Measurements from ENCODE around the gene HHAT.

Gene HHAT

GRCh38 chr1:210707300-210708240 is 378.9 kb downstream of the HHAT start:
- TF ChIP-seq, protein P1, sequence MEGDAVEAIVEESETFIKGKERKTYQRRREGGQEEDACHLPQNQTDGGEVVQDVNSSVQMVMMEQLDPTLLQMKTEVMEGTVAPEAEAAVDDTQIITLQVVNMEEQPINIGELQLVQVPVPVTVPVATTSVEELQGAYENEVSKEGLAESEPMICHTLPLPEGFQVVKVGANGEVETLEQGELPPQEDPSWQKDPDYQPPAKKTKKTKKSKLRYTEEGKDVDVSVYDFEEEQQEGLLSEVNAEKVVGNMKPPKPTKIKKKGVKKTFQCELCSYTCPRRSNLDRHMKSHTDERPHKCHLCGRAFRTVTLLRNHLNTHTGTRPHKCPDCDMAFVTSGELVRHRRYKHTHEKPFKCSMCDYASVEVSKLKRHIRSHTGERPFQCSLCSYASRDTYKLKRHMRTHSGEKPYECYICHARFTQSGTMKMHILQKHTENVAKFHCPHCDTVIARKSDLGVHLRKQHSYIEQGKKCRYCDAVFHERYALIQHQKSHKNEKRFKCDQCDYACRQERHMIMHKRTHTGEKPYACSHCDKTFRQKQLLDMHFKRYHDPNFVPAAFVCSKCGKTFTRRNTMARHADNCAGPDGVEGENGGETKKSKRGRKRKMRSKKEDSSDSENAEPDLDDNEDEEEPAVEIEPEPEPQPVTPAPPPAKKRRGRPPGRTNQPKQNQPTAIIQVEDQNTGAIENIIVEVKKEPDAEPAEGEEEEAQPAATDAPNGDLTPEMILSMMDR (IDR thresholded peaks at IDR 0.05; ENCODE audit: borderline replicate concordance, insufficient read depth, low read depth, low read length): no peak
- no peak overlapping the region for H3K4me3 ChIP-seq (ENCODE audit: low read depth, low read length)

DNA sequence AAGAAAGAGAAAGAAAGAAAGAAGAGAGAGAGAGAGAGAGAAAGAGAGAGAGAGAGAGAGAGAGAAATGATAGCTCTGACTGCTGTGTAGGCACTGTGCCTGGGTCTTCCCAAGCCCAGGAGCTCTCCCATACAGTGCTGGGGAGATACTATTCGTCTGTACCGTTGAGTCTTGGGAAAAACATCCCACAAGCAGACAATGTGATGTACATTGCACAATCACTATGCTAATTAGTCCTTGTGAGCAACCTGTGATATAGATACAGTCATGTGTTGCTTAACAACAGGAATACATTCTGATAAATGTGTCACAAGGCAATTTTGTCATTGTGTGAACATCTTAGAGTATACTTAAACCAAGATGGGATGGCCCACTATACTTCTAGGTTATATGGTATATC is 381.0 kb downstream of the HHAT start:
- TF ChIP-seq, protein P1 (IDR thresholded peaks at IDR 0.05; ENCODE audit: borderline replicate concordance, insufficient read depth, low read depth, low read length): no peak
- H3K4me3 ChIP-seq (ENCODE audit: low read depth, low read length): no peak overlapping the region

- H3K4me3 ChIP-seq (ENCODE audit: low read depth, low read length): no peak overlapping the region
- TF ChIP-seq, protein P1 (IDR thresholded peaks at IDR 0.05; ENCODE audit: borderline replicate concordance, insufficient read depth, low read depth, low read length): no peak
Measured at GRCh38 chr1:210711825-210712612, 383.3 kb downstream of the HHAT start.

GRCh38 chr1:210715072-210715471 is 386.4 kb downstream of the HHAT start:
- H3K4me3 ChIP-seq (ENCODE audit: low read depth, low read length): no peak overlapping the region
- TF ChIP-seq, protein P1 (IDR thresholded peaks at IDR 0.05; ENCODE audit: borderline replicate concordance, insufficient read depth, low read depth, low read length): no peak

GRCh38 chr1:210722410-210723081 is 393.8 kb downstream of the HHAT start:
- H3K4me3 ChIP-seq (ENCODE audit: low read depth, low read length): no peak overlapping the region
- TF ChIP-seq, protein P1 (IDR thresholded peaks at IDR 0.05; ENCODE audit: borderline replicate concordance, insufficient read depth, low read depth, low read length): no peak

- H3K4me3 ChIP-seq (ENCODE audit: low read depth, low read length): no peak overlapping the region
- TF ChIP-seq, protein P1 (IDR thresholded peaks at IDR 0.05; ENCODE audit: borderline replicate concordance, insufficient read depth, low read depth, low read length): no peak
Measured at GRCh38 chr1:210723646-210724045, 394.9 kb downstream of the HHAT start.

Measured in GM12875 (cell line).